NCI-H2107 treated with DMSO at 0.1 percent for 48 hours (cell line): ENCODE data around the gene ZNF134.

Experiments used
- DNase-seq: peaks from one replicate; lab custom pipeline; 2025; ENCODE audit not compliant: unreplicated experiment; lab: John Stamatoyannopoulos, UW

ZNF134 gene

GRCh38 chr19:57637379-57637778 lies 23.3 kb downstream of the ZNF134 start:
- DNase-seq, result no peak

GRCh38 chr19:57641715-57642234 lies 27.7 kb downstream of the ZNF134 start:
- DNase-seq, result no peak

GRCh38 chr19:57642396-57643046 lies 28.5 kb downstream of the ZNF134 start:
- no peak for DNase-seq

- no peak for DNase-seq
These were observed 29.7 kb downstream of the ZNF134 start for GRCh38 chr19:57643734-57644133.

GRCh38 chr19:57648331-57649003 lies 34.4 kb downstream of the ZNF134 start:
- peak; percentile 5 for DNase-seq

GRCh38 chr19:57651654-57651996 lies 37.6 kb downstream of the ZNF134 start:
- DNase-seq, result no peak

GRCh38 chr19:57653689-57654088 lies 39.6 kb downstream of the ZNF134 start:
- DNase-seq, result no peak

GRCh38 chr19:57655443-57655842 lies 41.4 kb downstream of the ZNF134 start:
- DNase-seq, result no peak

GRCh38 chr19:57656346-57656745 lies 42.3 kb downstream of the ZNF134 start:
- no peak for DNase-seq

- DNase-seq, result peak; percentile 14
These were observed 50.5 kb downstream of the ZNF134 start for GRCh38 chr19:57664269-57665127.

- peak; percentile 42 for DNase-seq
These were observed 51.3 kb downstream of the ZNF134 start for GRCh38 chr19:57665261-57665806.

- no peak for DNase-seq
These were observed 53.2 kb downstream of the ZNF134 start for GRCh38 chr19:57667228-57667627.

- no peak for DNase-seq
These were observed 54.6 kb downstream of the ZNF134 start, which contains the start of gene ZSCAN4 for GRCh38 chr19:57668635-57669034. TSS of gene ZSCAN4 (plus strand) at chr19:57668935. CDS start at chr19:57676146, 7,211 bp downstream.

GRCh38 chr19:57671124-57671895 lies 57.3 kb downstream of the ZNF134 start:
- no peak for DNase-seq

GRCh38 chr19:57672466-57672865 lies 58.4 kb downstream of the ZNF134 start:
- DNase-seq, result no peak
